K562 (cell line): ENCODE data around the gene SGIP1.

Experiments
- E2F3 ChIP-seq: fragments of 250-450 bp; sonication (Bioruptor Pico); IDR thresholded peaks from 2 replicates; pipeline ENCODE4 v1.4.0; 2020; ENCODE audit warnings: mild to moderate bottlenecking
- ELF1 ChIP-seq: fragments of 200-800 bp; sonication (Bioruptor generic); IDR thresholded peaks from 2 replicates; pipeline ENCODE4 v1.6.1; 2016; ENCODE audit warnings: missing genetic modification characterization, missing compliant biosample characterization
- HCFC1 ChIP-seq: IDR thresholded peaks from 2 replicates; pipeline ENCODE4 v1.6.1; 2012; ENCODE audit warnings: low read depth, low read length, improper control_type of control experiment
- ILK ChIP-seq: fragments of 450-650 bp; IDR thresholded peaks from 2 replicates; pipeline ENCODE4 v1.6.1; 2016; ENCODE audit warnings: missing genetic modification characterization, low read depth, mild to moderate bottlenecking, missing compliant biosample characterization, moderate library complexity, borderline replicate concordance
- MYC ChIP-seq, 2 experiments: fragments of 250-450 bp in 1 of 2; sonication (Bioruptor Pico) in 1 of 2; IDR thresholded peaks; 2 replicates each; pipeline versions ENCODE4 v1.5.1 to v1.6.1; 2012 to 2021; ENCODE audit warnings: low read depth in 2 of 2, borderline replicate concordance in 1 of 2, improper control_type of control experiment in 1 of 2, low read length in 1 of 2, mild to moderate bottlenecking in 1 of 2, moderate library complexity in 1 of 2
- NR3C1 ChIP-seq: sonication (generic); formaldehyde crosslinking; IDR thresholded peaks from 2 replicates; pipeline ENCODE4 v1.8.1; 2022; ENCODE audit warnings: missing genetic modification reagents
- POLR2A ChIP-seq: fragments of 450-650 bp; conservative IDR thresholded peaks from 2 replicates; pipeline ENCODE4 v1.6.1; 2016
- SIN3A ChIP-seq, 2 experiments: fragments of 150-350 bp in 1 of 2; IDR thresholded peaks; 2 replicates each; pipeline ENCODE4 v1.6.1; 2011 to 2016; ENCODE audit warnings: borderline replicate concordance in 2 of 2, low read depth in 2 of 2, low read length in 2 of 2, mild to moderate bottlenecking in 2 of 2, moderate library complexity in 2 of 2; ENCODE audit not compliant: control insufficient read depth in 1 of 2
- TAF1 ChIP-seq: IDR thresholded peaks from 2 replicates; pipeline ENCODE4 v1.6.1; 2011; ENCODE audit warnings: mild to moderate bottlenecking, low read length, moderate library complexity; ENCODE audit not compliant: insufficient read depth, control insufficient read depth, severe bottlenecking; ENCODE audit errors: extremely low read depth
- TF ChIP-seq, protein P1 (sequence below), 2 experiments: IDR thresholded peaks in 1 of 2; conservative IDR thresholded peaks in 1 of 2; 2 replicates each; pipeline ENCODE4 v1.6.1; 2016; ENCODE audit warnings: low read depth in 2 of 2, mild to moderate bottlenecking in 1 of 2, missing compliant biosample characterization in 1 of 2, missing genetic modification characterization in 1 of 2, moderate library complexity in 1 of 2
- TF ChIP-seq, protein P2 (sequence below): fragments of 250-450 bp; sonication (Bioruptor Pico); IDR thresholded peaks from 2 replicates; pipeline ENCODE4 v1.5.0; 2022; ENCODE audit warnings: mild to moderate bottlenecking
- TF ChIP-seq, protein P3 (sequence below), 3 experiments: IDR thresholded peaks in 2 of 3; conservative IDR thresholded peaks in 1 of 3; 2 replicates each; pipeline ENCODE4 v1.5.1; 2011 to 2012; ENCODE audit warnings: low read length in 3 of 3, mild to moderate bottlenecking in 3 of 3, control low read depth in 2 of 3, improper control_type of control experiment in 1 of 3, inconsistent platforms in 1 of 3, low read depth in 1 of 3, mixed read lengths in 1 of 3, moderate library complexity in 1 of 3; ENCODE audit not compliant: insufficient read depth in 2 of 3

DNA sequence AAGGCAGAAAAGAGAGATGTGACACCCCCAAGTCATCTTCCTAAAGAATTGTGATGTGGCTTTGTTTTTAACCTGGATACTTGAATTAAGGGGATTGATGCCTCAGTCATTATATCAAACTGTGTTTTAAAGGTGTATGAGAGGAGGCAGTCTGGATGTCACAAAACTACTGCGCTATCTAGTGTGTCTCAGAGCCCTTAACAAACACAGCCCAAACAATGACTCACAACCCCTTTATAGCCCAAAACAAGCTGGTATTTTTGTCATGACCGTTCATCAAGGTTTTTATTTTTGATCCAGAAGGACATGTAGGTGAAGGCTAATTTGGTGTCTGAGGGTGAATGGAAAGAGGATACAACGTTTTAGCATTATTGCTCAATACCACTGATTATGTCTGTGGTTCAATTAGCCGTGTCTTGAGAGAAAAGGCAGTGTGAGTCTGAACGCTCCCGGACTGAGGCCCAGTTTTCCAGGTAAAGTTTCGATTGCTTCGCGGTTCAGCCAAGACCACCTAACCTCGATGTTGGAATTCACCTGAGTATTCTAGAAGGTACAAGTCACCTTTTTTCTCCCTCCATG is 71.6 kb downstream of the SGIP1 start:
- TF ChIP-seq POLR2A = no peak
- TF ChIP-seq ELF1 = no peak
- TF ChIP-seq NR3C1 = no peak
- no peak for TF ChIP-seq TAF1
- no peak for TF ChIP-seq HCFC1
- TF ChIP-seq, protein P1, sequence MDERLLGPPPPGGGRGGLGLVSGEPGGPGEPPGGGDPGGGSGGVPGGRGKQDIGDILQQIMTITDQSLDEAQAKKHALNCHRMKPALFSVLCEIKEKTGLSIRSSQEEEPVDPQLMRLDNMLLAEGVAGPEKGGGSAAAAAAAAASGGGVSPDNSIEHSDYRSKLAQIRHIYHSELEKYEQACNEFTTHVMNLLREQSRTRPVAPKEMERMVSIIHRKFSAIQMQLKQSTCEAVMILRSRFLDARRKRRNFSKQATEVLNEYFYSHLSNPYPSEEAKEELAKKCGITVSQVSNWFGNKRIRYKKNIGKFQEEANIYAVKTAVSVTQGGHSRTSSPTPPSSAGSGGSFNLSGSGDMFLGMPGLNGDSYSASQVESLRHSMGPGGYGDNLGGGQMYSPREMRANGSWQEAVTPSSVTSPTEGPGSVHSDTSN (CRISPR knock-in tag; IDR thresholded peaks at IDR 0.05; ENCODE audit: low read depth) = no peak
- TF ChIP-seq, protein P1 (tag; conservative IDR thresholded peaks at IDR 0.05; ENCODE audit: low read depth) = no peak
- no peak for TF ChIP-seq MYC (IDR thresholded peaks at IDR 0.05; ENCODE audit: low read depth, low read length)
- no peak for TF ChIP-seq MYC (CRISPR knock-in tag; IDR thresholded peaks at IDR 0.05; ENCODE audit: borderline replicate concordance, low read depth)
- no peak for TF ChIP-seq E2F3
- no peak for TF ChIP-seq SIN3A (IDR thresholded peaks at IDR 0.05; ENCODE audit: borderline replicate concordance in 2 of 2, control insufficient read depth in 1 of 2, low read depth in 2 of 2, low read length in 2 of 2)
- TF ChIP-seq, protein P2, sequence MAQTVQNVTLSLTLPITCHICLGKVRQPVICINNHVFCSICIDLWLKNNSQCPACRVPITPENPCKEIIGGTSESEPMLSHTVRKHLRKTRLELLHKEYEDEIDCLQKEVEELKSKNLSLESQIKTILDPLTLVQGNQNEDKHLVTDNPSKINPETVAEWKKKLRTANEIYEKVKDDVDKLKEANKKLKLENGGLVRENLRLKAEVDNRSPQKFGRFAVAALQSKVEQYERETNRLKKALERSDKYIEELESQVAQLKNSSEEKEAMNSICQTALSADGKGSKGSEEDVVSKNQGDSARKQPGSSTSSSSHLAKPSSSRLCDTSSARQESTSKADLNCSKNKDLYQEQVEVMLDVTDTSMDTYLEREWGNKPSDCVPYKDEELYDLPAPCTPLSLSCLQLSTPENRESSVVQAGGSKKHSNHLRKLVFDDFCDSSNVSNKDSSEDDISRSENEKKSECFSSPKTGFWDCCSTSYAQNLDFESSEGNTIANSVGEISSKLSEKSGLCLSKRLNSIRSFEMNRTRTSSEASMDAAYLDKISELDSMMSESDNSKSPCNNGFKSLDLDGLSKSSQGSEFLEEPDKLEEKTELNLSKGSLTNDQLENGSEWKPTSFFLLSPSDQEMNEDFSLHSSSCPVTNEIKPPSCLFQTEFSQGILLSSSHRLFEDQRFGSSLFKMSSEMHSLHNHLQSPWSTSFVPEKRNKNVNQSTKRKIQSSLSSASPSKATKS (CRISPR knock-in tag) = no peak
- TF ChIP-seq, protein P3, sequence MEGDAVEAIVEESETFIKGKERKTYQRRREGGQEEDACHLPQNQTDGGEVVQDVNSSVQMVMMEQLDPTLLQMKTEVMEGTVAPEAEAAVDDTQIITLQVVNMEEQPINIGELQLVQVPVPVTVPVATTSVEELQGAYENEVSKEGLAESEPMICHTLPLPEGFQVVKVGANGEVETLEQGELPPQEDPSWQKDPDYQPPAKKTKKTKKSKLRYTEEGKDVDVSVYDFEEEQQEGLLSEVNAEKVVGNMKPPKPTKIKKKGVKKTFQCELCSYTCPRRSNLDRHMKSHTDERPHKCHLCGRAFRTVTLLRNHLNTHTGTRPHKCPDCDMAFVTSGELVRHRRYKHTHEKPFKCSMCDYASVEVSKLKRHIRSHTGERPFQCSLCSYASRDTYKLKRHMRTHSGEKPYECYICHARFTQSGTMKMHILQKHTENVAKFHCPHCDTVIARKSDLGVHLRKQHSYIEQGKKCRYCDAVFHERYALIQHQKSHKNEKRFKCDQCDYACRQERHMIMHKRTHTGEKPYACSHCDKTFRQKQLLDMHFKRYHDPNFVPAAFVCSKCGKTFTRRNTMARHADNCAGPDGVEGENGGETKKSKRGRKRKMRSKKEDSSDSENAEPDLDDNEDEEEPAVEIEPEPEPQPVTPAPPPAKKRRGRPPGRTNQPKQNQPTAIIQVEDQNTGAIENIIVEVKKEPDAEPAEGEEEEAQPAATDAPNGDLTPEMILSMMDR (IDR thresholded peaks at IDR 0.05 in 2 of 3, conservative IDR thresholded peaks at IDR 0.05 in 1 of 3; ENCODE audit: insufficient read depth in 2 of 3, low read depth in 1 of 3, low read length in 3 of 3) = no peak
- no peak for TF ChIP-seq ILK
